Natural killer cell (primary cell): Measurements from ENCODE around the gene CD72. TPM values are rescaled to one million over a fixed set of nuclear protein-coding genes. Genes with fewer than 3 reads are reported as not detected.

Experiments used
- ATAC-seq, 3 donors: fragments of 150-1000 bp in 2 of 3; fragments of 200-7000 bp in 1 of 3; cut with Tn5 transposase; 1 replicate in 1 of 3; 2 replicates in 2 of 3; pipeline ENCODE4 v1.10.0; 2021; ENCODE audit warnings: mild to moderate bottlenecking in 2 of 3, moderate library complexity in 2 of 3
- DNase-seq, 2 donors: peaks; one replicate each; pipeline versions ENCODE4 v3.0.0 to v3.0.0-alpha.2; 2013 to 2021; ENCODE audit warnings: mixed read lengths in 1 of 2
- H3K27ac ChIP-seq: one replicate; pipeline ENCODE4 v1.5.1; 2013; ENCODE audit warnings: mild to moderate bottlenecking, low read length
- H3K27me3 ChIP-seq: one replicate; pipeline ENCODE4 v1.6.1; 2013; ENCODE audit warnings: low read length; ENCODE audit not compliant: control insufficient read depth, insufficient read depth
- H3K36me3 ChIP-seq: one replicate; pipeline ENCODE4 v1.6.1; 2013; ENCODE audit warnings: low read length; ENCODE audit not compliant: control insufficient read depth, insufficient read depth
- H3K4me1 ChIP-seq: one replicate; pipeline ENCODE4 v1.6.1; 2013; ENCODE audit warnings: low read length; ENCODE audit not compliant: control insufficient read depth, insufficient read depth
- H3K4me3 ChIP-seq: one replicate; pipeline ENCODE4 v1.5.1; 2013; ENCODE audit warnings: low read length
- H3K9me3 ChIP-seq: one replicate; pipeline ENCODE4 v1.6.1; 2013; ENCODE audit warnings: low read length; ENCODE audit not compliant: control insufficient read depth, insufficient read depth
- H3K27ac Mint-ChIP-seq, 2 donors: one replicate each; pipeline ENCODE4 v1.8.0; 2022; ENCODE audit warnings: mild to moderate bottlenecking in 2 of 2, mixed read lengths in 2 of 2, moderate library complexity in 1 of 2
- H3K27me3 Mint-ChIP-seq, 2 donors: one replicate each; pipeline ENCODE4 v1.8.0; 2022; ENCODE audit warnings: low read depth in 2 of 2, mixed read lengths in 2 of 2
- H3K36me3 Mint-ChIP-seq: one replicate; pipeline ENCODE4 v1.8.0; 2022; ENCODE audit warnings: mixed read lengths
- H3K4me1 Mint-ChIP-seq, 2 donors: one replicate each; pipeline ENCODE4 v1.8.0; 2022; ENCODE audit warnings: mixed read lengths in 2 of 2
- H3K4me3 Mint-ChIP-seq: one replicate; pipeline ENCODE4 v1.8.0; 2022; ENCODE audit warnings: mild to moderate bottlenecking, moderate library complexity, mixed read lengths
- H3K9me3 Mint-ChIP-seq, 2 donors: one replicate each; pipeline ENCODE4 v1.8.0; 2022; ENCODE audit warnings: mixed read lengths in 2 of 2
- WGBS: methylation state at CpG from one replicate; pipeline ENCODE4 v1.1.7; 2013; ENCODE audit warnings: missing lambda C conversion rate; ENCODE audit not compliant: insufficient coverage; 5-methylcytosine and 5-hydroxymethylcytosine counted together
- intact Hi-C: fragments of 100-400 bp; cut with micrococcal nuclease; formaldehyde crosslinking; loops from one replicate; pipeline ENCODE4 v1.14.2; 2022
- total RNA-seq, 4 donors: library from RNA; stranded (reverse); fragments of 120-200 nt in 1 of 4; gene quantifications; one replicate each; pipeline versions ENCODE4 v1.2.3 to v1.2.4, GENCODE V29; 2013 to 2022
- TF ChIP-seq, protein P1 (sequence below): fragments of 200-600 bp; IDR thresholded peaks from one replicate; pipeline ENCODE4 v1.8.0; 2022; ENCODE audit warnings: antibody characterized with exemption

CD72 gene
- total RNA-seq, 3 donors from 2014 or later (not counting 1 experiment from before 2014, with no cell fraction given), result 27.0 to 48.1 (median 32.3) TPM

GRCh38 chr9:35662437-35662836, 44.2 kb upstream of the CD72 start:
- ATAC-seq (no peak), DNase-seq (no peak)
- intact Hi-C loops, result no loop called here
- Histone ChIP-seq H3K27me3 (no peaks in the 10 kb centered on the region), H3K4me3 (no peak overlapping the region), H3K9me3 (no peaks in the 10 kb centered on the region), H3K27ac (peak overlapping the region; percentile 82), H3K36me3 (peaks cover 13% of the 10 kb centered on the region), H3K4me1 (peaks cover 74% of the 10 kb centered on the region)
- 84% methylated on average over 7 of the region's 7 CpGs for WGBS
- H3K27ac Mint-ChIP-seq, result peak overlapping the region; percentile 94 to 95
- H3K4me1 Mint-ChIP-seq, result peaks cover 62 to 80% of the 10 kb centered on the region in 2 donors
- TF ChIP-seq, protein P1, sequence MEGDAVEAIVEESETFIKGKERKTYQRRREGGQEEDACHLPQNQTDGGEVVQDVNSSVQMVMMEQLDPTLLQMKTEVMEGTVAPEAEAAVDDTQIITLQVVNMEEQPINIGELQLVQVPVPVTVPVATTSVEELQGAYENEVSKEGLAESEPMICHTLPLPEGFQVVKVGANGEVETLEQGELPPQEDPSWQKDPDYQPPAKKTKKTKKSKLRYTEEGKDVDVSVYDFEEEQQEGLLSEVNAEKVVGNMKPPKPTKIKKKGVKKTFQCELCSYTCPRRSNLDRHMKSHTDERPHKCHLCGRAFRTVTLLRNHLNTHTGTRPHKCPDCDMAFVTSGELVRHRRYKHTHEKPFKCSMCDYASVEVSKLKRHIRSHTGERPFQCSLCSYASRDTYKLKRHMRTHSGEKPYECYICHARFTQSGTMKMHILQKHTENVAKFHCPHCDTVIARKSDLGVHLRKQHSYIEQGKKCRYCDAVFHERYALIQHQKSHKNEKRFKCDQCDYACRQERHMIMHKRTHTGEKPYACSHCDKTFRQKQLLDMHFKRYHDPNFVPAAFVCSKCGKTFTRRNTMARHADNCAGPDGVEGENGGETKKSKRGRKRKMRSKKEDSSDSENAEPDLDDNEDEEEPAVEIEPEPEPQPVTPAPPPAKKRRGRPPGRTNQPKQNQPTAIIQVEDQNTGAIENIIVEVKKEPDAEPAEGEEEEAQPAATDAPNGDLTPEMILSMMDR, result no peak
- peak overlapping the region; percentile 83 for H3K4me3 Mint-ChIP-seq
- no peaks in the 10 kb centered on the region for H3K9me3 Mint-ChIP-seq
- H3K27me3 Mint-ChIP-seq, result peaks cover 3 to 8% of the 10 kb centered on the region in 2 donors
- peaks cover 6% of the 10 kb centered on the region for H3K36me3 Mint-ChIP-seq

DNA sequence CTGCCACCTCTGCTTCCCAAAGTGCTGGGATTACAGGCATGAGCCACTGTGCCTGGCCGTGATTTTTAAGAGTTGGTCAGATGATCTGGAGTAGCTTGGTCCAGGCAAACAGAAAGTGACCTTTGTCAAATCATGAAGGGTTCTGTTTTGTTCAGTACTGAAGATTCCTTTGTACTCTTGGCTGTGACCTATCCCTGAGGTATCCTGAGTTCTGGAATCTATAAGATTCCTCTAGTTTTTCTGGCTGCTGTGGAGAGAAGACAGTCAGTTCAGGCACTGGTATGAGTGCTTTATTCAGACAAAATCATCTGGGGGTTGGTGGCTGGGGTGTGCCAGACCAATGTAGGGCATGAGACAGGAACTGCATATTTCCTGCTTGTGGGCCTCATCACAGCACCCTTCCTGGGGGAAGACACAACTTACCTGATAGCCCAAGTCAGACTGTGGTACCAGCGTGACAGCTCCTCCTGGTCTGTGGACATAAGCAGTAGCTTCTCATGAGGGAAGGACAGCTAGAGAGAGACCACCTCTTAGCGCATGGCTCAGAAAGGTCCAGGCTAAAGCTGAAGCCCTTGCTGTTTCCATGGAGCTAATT, 43.6 kb upstream of the CD72 start:
- peaks cover 13% of the 10 kb centered on the region for H3K36me3 ChIP-seq
- no peaks in the 10 kb centered on the region for H3K9me3 Mint-ChIP-seq
- H3K27ac ChIP-seq, result peak overlapping the region; percentile 82
- ATAC-seq (peak in 1 of 3 donors; percentile 8), DNase-seq (peak in 1 of 2 donors; percentile 77)
- peaks cover 68 to 86% of the 10 kb centered on the region in 2 donors for H3K4me1 Mint-ChIP-seq
- H3K4me1 ChIP-seq, result peaks cover 80% of the 10 kb centered on the region
- peaks cover 3 to 8% of the 10 kb centered on the region in 2 donors for H3K27me3 Mint-ChIP-seq
- H3K4me3 ChIP-seq, result no peak overlapping the region
- peaks cover 6% of the 10 kb centered on the region for H3K36me3 Mint-ChIP-seq
- TF ChIP-seq, protein P1, result no peak
- intact Hi-C loops, result no loop called here
- peak overlapping the region; percentile 94 to 95 for H3K27ac Mint-ChIP-seq
- no peaks in the 10 kb centered on the region for H3K27me3 ChIP-seq
- H3K4me3 Mint-ChIP-seq, result peak overlapping the region; percentile 83
- 38% methylated on average over 3 of the region's 3 CpGs for WGBS
- H3K9me3 ChIP-seq, result no peaks in the 10 kb centered on the region

- Histone ChIP-seq H3K4me1 (peaks cover 89% of the 10 kb centered on the region), H3K9me3 (no peaks in the 10 kb centered on the region), H3K4me3 (no peak overlapping the region), H3K27ac (peak overlapping the region; percentile 82), H3K27me3 (no peaks in the 10 kb centered on the region), H3K36me3 (peaks cover 13% of the 10 kb centered on the region)
- Mint-ChIP-seq H3K4me3 (peak overlapping the region; percentile 37), H3K27me3 (peaks cover 3 to 8% of the 10 kb centered on the region in 2 donors), H3K9me3 (no peaks in the 10 kb centered on the region), H3K27ac (peak overlapping the region; percentile 94 to 95), H3K4me1 (peaks cover 77 to 94% of the 10 kb centered on the region in 2 donors), H3K36me3 (peaks cover 6% of the 10 kb centered on the region)
- TF ChIP-seq, protein P1, result no peak
- no peak for ATAC-seq
- WGBS, result 76% methylated on average over 9 of the region's 9 CpGs
- intact Hi-C loops, result no loop called here
- DNase-seq, result no peak
Observed at GRCh38 chr9:35660966-35661415, 42.8 kb upstream of the CD72 start.
